ENCODE measurements around the gene P3H3.
A peak's percentile ranks its signal among the peaks of the same experiment; 100 is the strongest.

P3H3 gene

DNA sequence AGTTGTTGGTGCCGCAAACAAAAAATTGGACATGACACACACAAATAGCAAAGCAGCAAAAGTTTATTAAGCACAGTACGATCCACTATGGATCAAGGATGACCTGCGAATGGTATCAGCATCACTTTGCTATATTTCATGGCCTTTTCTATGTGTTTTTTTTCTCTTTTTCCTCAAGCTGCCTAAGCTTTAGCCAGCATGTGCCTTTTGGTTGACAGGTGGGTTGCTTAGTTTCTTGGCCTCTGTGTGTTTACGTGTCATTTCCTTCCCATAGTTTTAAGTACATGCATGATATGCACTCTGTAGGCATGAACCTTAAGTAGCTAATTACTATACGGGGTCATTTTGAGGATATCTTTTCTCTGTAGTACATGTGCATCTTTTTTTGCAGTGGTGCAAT, 29.1 kb upstream of the P3H3 start:
- no peak for DNase-seq

DNA sequence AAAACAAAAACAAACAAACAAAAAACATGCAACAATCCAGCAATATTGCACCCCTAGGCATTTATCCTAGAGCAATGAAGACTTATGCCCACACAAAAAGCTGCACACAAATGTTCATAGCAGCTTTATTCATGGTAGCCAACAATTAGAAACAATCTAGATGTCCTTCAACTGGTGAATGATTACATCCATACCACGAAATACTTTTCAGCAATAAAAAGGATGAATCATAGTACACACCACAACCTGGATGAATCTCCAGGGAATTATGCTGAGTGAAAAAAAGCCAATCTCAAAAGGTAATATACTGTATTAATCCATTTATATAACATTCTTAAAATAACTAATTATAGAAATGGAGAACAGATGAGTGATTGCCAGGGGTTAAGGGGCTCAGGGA, 21.0 kb upstream of the P3H3 start:
- DNase-seq: no peak

DNA sequence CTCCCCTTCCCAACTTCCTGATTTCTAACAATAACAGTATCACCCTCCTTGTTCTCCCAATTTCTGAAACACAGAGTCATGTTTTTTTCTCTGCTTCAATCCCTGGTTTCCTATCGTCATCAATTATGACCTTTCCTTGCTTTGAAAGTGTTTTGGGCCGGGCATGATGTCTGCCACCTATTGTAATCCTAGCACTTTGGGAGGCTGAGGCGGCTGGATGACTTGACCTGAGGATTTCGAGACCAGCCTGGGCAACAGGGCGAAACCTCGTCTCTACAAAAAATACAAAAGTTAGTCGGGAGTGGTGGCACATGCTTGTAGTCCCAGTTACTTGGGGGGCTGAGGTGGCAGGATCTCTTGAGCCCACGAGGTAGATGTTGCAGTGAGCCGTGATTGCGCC, 19.2 kb upstream of the P3H3 start:
- DNase-seq: no peak

DNA sequence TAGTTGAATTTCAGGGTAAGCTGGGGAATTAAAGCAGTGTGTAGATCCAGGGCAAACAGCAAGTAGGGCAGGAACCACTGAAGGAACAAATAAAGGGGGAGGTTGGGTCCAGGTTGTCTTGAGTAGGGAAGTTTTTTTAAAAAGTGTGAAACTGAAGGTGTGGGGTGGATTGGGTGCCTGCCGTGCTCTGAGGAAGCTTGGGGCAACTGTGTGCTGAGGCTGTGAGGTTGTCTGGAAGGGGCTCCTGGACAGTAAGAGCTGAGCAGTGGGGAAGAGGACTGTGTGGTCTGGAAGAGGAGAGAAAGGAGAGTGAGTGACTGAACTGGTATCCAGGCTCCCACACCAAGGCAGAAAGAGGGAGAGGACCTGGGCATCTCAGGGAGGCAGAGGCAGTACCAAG, 17.4 kb upstream of the P3H3 start:
- DNase-seq: no peak

DNA sequence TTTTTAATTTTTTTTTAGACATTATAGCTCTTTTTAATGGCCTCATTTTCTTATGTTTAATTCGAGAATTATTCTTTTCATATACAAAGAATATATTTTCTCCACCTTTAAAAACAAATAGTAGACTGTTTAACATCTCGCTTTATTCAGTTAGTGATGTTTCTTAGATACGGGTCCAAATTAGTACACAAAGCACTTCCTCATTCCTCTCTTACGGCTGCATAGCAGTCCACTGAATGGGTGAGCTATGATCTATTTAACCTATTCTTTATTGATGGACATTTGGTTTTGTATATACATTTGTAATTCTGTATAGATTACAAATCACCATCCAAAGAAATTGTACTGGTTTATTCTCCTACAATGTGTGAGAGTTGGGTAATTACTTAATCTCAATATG, 14.8 kb upstream of the P3H3 start:
- DNase-seq: no peak

DNA sequence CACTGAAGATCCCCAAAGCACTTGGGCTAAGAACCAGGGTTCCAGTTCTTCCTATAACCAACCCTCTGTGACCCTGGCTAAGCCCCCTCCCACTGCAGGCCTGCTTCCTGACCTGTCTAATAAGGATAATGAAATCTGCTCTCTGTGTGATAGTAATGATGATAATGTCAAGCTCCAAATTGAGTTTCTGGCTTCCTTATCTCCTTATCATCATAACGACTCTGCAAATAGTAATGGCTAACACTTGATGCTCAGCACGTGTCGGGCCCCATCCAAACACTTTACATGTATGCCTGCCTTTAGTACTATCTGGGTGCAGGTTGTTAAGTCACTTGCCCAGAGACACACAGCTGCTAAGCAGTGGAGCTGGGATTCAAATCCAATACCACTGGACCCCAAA, 11.6 kb upstream of the P3H3 start:
- DNase-seq: no peak

DNA sequence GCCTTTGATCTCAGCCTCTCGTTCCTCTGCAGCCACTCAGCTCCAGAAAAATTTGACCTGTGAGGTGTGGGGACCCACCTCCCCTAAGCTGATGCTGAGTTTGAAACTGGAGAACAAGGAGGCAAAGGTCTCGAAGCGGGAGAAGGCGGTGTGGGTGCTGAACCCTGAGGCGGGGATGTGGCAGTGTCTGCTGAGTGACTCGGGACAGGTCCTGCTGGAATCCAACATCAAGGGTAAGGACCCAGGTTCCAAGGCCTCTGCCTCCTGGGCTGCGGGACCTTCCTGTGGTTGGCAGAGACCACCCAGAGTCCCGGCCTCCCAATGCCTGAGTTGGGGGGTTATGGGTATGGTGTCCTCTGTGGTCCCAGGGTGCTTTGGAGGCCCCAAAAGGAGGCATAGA, 11.1 kb upstream of the P3H3 start:
- DNase-seq: no peak

DNA sequence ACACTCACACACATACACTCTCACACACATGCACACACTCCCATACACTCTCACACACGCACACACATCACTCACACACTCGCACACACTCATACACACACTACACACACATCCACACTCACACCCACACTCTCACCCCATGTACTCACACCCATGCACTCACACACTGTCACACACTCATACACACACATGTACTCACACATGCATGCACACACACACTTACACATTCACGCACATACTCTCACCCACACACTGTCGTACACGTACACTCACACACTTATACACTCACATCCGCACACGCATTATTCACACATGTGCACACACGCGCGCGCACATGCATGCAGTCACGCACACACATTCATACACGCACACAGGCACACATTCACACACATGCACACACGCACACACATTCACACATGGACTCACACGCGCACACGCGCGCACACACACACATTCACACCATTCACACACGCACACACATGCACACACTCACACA, 10.5 kb upstream of the P3H3 start:
- no peak for DNase-seq

DNA sequence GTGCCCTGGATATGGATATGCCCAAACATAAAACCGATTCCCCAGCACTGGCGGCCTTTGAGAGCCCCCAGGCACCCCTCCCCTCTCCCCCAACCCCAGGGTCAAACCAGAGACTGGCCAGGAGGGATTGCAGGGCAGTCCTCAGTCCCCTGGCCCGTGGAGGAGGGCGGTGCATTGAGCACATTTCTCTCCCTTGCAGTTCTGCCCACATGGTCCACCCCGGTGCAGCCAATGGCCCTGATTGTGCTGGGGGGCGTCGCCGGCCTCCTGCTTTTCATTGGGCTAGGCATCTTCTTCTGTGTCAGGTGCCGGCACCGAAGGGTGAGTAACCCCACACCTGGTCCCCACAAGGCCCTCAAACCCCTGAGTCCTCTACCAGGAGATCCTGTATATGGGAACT, 10.0 kb upstream of the P3H3 start:
- no peak for DNase-seq

DNA sequence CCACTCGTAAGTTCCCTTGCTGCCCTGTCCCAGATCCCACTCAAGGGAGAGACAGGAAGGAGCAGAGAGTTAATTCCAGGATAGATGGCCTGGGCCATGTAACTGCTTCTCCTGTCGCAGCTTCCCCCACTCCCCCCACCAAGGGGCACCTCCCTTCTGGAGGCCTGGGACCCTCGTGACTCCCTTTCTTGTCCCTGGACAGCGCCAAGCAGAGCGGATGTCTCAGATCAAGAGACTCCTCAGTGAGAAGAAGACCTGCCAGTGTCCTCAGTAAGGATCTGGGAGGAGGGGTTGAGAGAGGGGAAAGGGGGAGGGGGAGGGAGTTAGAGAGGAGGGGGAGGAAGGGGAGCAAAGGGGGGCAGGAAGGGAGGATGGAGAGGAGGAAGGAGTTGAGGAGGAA, 9.6 kb upstream of the P3H3 start:
- no peak for DNase-seq

DNA sequence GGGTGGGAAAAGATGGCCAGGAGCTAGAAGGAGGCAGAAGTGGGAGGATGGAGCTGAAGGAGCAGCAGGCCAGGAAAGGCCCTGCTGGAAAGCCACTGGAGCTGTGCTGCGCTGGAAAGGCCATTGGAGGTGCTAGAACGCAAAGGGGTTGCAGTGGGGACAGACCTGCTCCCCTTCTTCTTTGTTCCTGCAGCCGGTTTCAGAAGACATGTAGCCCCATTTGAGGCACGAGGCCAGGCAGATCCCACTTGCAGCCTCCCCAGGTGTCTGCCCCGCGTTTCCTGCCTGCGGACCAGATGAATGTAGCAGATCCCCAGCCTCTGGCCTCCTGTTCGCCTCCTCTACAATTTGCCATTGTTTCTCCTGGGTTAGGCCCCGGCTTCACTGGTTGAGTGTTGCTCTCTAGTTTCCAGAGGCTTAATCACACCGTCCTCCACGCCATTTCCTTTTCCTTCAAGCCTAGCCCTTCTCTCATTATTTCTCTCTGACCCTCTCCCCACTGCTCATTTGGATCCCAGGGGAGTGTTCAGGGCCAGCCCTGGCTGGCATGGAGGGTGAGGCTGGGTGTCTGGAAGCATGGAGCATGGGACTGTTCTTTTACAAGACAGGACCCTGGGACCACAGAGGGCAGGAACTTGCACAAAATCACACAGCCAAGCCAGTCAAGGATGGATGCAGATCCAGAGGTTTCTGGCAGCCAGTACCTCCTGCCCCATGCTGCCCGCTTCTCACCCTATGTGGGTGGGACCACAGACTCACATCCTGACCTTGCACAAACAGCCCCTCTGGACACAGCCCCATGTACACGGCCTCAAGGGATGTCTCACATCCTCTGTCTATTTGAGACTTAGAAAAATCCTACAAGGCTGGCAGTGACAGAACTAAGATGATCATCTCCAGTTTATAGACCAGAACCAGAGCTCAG, 8.8 kb upstream of the P3H3 start:
- DNase-seq: no peak

DNA sequence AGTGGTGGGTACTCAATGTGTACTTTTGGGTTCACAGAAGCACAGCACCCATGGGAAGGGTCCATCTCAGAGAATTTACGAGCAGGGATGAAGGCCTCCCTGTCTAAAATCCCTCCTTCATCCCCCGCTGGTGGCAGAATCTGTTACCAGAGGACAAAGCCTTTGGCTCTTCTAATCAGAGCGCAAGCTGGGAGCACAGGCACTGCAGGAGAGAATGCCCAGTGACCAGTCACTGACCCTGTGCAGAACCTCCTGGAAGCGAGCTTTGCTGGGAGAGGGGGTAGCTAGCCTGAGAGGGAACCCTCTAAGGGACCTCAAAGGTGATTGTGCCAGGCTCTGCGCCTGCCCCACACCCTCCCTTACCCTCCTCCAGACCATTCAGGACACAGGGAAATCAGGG, 8.0 kb upstream of the P3H3 start:
- DNase-seq: no peak

DNA sequence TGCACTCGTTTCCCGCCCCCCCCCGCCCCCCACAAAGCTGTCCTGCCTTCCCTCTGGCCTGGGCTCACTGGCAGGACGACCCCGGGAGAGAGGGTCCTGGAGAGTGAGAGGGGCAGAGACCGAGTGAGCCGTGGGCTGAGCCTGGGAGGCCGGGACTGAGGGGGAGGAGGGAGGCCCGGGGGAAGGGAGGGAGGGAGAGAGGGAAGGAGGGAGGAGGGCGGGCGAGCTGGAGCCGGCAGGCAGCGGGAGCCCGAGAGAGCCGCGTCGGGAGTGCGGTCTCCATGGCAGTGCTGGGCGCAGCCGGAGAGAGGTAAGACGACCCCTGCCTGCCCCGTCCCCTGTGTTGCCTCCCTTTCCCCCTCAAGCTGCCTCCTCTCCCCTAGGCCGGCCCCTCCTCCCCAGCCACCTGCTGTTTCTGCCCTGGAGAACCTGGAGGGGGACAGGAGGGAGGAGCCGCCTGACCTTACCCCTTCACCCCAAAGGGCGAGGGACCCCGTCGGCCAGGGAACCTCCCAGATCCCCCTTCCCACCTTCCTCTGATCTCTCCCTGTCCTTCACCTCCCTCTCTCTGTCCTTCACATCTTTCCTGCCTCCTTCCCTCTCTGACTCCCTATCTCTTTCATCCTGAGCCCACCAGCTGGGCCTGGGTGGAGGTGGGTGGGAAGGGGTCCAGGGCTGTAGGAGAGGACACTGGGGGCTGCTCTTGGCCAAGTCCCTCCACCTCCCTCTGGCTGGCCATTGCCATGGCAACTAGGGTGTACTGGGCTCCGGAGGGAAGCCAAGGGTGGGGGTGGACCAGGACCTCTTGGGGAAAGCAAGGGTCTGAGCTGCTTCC, 6.4 kb upstream of the P3H3 start, which contains the start of gene GPR162:
Gene GPR162 (plus strand): TSS at position 231 of the 835 bp plus-strand sequence. CDS start 2,078 bp downstream, outside the sequence.
- no peak for DNase-seq

DNA sequence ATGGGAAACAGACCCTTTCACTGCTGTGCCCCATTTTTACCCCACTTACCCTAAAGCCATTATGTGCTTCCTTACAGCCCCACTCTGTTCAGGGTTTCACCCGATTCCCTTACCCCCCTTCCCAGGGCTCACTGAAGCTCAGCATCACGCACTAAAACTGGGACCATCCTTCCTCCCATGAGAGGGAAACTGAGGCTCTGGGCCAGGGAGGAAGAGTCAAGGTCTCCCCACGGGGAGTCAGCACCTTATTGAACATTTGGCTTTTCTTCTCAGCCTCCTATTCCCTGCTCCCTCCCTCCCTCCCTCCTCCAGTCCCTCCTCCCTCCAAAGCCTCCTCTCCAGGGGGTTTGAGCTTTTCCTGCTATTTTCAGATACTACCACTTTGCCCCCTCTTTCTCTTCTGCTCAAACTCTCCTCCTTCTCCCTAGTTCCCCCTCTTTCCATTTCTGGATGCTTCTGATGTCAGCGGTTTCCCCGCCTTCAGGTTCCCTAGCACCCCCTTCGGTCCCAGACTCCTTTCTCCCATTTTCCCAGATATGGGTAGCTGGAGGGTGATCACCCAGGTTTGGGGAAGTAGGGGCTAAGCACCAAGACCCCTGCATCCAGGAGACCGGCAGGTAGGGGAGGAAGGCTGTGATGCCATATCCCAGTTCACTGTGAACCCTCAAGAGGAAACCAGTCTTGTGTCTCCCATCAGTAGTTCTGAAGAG, 5.6 kb upstream of the P3H3 start:
- DNase-seq: no peak

DNA sequence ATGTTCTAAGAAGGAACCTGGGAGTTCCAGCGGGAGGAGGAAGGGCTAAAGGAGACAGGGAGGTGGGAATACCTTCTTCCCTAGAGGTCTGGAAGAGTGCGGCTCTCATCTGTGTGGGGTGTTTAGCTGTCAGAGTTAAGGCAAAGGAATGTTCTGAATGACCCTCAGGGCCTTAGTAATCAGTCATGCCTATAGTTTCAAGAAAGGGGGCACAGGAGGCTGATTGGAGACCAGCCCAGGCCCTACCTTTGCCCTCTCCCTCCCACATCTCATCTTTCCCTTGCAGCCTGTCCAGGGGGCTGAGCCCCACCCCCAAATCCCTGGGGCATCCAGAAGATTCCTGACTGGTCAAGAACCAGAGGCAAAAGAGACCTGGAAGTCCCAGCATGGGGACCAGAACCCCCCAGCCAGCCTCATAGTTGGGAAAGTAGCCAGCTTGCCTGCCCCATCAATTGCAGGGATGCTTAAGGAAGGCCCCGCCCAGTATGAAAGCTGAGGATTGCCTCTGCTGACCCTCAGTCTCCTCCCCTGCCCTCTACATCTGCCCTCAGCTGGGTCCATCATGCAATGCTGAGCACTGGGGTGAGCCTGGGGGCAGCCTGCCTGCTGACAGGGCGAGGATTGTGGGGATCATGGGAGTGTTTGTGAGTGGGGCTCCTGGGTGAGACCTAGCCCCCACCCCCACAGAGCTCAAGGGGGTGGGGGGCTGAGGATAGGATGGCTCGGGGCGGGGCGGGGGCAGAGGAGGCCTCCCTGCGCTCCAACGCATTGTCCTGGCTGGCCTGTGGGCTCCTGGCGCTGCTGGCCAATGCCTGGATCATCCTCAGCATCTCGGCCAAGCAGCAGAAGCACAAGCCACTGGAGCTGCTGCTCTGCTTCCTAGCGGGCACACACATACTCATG, 4.8 kb upstream of the P3H3 start:
- no peak for DNase-seq

DNA sequence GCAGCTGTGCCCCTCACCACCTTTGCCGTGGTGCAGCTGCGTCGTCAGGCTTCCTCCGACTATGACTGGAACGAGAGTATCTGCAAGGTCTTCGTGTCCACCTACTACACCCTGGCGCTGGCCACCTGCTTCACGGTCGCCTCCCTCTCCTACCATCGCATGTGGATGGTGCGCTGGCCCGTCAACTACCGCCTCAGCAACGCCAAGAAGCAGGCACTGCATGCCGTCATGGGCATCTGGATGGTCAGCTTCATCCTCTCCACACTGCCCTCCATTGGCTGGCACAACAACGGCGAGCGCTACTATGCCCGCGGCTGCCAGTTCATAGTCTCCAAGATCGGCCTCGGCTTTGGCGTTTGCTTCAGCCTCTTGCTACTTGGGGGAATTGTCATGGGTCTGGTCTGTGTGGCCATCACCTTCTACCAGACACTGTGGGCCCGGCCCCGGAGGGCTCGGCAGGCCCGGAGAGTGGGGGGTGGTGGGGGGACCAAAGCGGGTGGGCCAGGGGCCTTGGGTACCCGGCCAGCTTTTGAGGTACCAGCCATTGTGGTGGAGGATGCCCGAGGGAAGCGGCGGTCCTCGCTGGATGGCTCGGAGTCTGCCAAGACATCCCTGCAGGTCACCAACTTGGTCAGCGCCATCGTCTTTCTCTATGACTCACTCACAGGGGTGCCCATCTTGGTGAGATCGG, 4.0 kb upstream of the P3H3 start:
- DNase-seq: no peak

DNA sequence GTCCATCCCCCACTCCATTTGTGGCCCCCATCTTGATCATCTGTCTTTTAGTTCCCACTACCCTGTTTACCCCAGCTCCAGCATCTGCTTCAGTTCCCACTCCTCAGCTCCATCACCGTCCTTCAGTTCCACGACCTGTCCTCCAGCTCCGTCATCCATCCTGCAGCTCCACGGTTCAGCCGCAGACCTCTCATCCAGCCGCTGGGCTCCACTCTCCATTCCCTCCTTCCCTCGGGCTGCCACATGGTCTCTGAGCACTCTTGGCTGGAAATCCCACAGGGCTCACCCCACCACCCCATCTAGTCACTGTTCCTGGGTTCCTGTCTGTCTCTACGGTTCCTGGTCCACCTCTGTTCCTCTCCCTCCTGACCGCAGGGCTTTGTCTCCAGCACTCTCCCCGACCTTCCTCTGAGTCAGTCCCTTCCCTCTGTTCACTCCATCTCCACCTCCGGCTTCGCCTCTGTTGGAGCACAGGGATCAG, 3.3 kb upstream of the P3H3 start:
- no peak for DNase-seq

DNA sequence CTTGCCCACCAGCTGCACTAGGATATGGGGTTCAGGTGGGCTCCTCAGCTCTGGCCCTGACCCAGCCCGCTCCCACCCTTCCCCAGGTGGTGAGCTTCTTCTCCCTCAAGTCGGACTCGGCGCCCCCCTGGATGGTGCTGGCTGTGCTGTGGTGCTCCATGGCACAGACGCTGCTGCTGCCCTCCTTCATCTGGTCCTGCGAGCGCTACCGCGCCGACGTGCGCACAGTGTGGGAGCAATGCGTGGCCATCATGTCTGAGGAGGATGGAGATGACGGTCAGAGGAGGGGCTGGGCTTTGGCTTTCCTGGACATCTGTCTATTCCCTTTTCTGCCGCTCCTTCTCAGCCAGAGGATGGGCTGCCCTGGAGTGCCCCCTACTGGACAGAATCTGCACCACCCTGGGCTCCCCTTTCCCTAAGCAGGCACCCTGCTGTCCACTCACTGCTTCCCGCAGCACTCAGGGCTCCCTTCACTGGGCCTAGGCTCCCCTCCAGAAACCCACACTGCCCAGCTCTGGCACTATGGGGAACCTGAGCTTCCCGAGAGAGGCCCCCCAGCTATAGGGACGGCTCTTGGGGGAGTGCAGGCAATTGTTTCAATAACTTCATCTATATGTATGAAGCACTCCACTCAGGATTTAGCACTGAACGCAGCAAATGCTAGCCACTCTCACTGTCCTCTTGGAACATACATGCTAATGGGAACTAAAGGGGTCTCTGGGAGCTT, 2.6 kb upstream of the P3H3 start:
- peak; percentile 68 for DNase-seq

DNA sequence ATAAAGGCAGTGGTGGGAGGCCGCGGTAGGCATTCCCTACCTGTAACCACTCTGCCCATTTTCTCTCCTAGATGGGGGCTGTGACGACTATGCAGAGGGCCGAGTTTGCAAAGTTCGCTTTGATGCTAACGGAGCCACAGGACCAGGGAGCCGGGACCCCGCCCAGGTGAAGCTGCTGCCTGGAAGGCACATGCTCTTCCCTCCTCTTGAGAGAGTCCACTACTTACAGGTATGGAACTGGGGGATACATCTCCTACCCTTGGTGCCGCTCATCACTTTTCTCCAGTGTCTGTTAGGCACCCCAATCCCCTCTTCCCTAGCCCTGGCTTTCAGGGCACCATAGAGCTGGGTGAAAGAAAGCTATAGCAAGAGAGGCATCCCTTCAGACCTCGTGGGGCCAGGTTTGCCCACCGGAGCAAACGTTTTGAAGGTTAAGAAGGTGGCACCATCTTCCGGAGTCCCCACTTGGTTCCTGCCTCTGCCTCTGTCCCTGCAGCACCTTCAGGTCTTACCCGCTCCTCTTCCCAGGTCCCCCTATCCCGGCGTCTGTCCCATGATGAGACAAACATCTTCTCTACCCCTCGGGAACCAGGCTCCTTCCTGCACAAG, 2.0 kb upstream of the P3H3 start:
- DNase-seq: no peak

All from GOT3 (cell line).